Ovary (tissue), 3 donors: ENCODE results near the gene XNDC1N.
"Not testable (repeated sequence)": the region's sequence is repeated elsewhere in the genome, so short reads cannot be mapped to it uniquely, and the experiment has no call there.

Source experiments
- CTCF ChIP-seq, 3 donors: fragments of 450-650 bp in 2 of 3; fragments of 200-600 bp in 1 of 3; IDR thresholded peaks; one replicate each; pipeline versions ENCODE4 v1.5.1 to v1.8.0; 2016 to 2022; ENCODE audit warnings: antibody characterized with exemption in 3 of 3, mild to moderate bottlenecking in 1 of 3
- EP300 ChIP-seq: sonication (generic); formaldehyde crosslinking; IDR thresholded peaks from one replicate; pipeline ENCODE4 v1.6.1; 2017; ENCODE audit warnings: antibody characterized with exemption
- POLR2A ChIP-seq: fragments of 450-650 bp; IDR thresholded peaks from one replicate; pipeline ENCODE4 v1.6.1; 2017; ENCODE audit warnings: antibody characterized with exemption, mild to moderate bottlenecking, moderate library complexity
- donor health status: DM: no; HTN: no; CAD: no.

- TF ChIP-seq CTCF (IDR thresholded peaks at IDR 0.05); POLR2A; EP300: not testable (repeated sequence)
Observed at GRCh38 chr11:71889181-71889872, 39.1 kb downstream of the XNDC1N start.
